SHP77 treated with DMSO at 0.1 percent for 48 hours (cell line): ENCODE data around the gene OTUD7B.
"Not testable (repeated sequence)": the region's sequence is repeated elsewhere in the genome, so short reads cannot be mapped to it uniquely, and the experiment has no call there.

Source experiments
- DNase-seq: peaks from one replicate; lab custom pipeline; 2025; lab: John Stamatoyannopoulos, UW

Gene OTUD7B

GRCh38 chr1:150010393-150011115 lies at the start of gene OTUD7B:
TSS of gene OTUD7B (minus strand) at chr1:150010726. CDS start at chr1:149977510, 33,216 bp downstream.
- peak; percentile 92 for DNase-seq

- DNase-seq, result no peak
Observed at GRCh38 chr1:150060260-150060659, 49.7 kb upstream of the OTUD7B start.

GRCh38 chr1:150056407-150056806 lies 45.9 kb upstream of the OTUD7B start:
- no peak for DNase-seq

GRCh38 chr1:150055507-150055906 lies 45.0 kb upstream of the OTUD7B start:
- not testable (repeated sequence) for DNase-seq

GRCh38 chr1:150053926-150054325 lies 43.4 kb upstream of the OTUD7B start:
- no peak for DNase-seq

GRCh38 chr1:150051905-150052412 lies 41.4 kb upstream of the OTUD7B start:
- not testable (repeated sequence) for DNase-seq

- no peak for DNase-seq
Observed at GRCh38 chr1:150051089-150051373, 40.5 kb upstream of the OTUD7B start.

- no peak for DNase-seq
Observed at GRCh38 chr1:150049926-150050325, 39.4 kb upstream of the OTUD7B start.

GRCh38 chr1:150034336-150034735 lies 23.8 kb upstream of the OTUD7B start:
- DNase-seq, result no peak

GRCh38 chr1:150028322-150028721 lies 17.8 kb upstream of the OTUD7B start:
- DNase-seq, result no peak

- DNase-seq, result no peak
Observed at GRCh38 chr1:150024156-150024555, 13.6 kb upstream of the OTUD7B start.

- no peak for DNase-seq
Observed at GRCh38 chr1:150022357-150022756, 11.8 kb upstream of the OTUD7B start.

- no peak for DNase-seq
Observed at GRCh38 chr1:150021191-150021694, 10.7 kb upstream of the OTUD7B start.

GRCh38 chr1:150020711-150021110 lies 10.2 kb upstream of the OTUD7B start:
- DNase-seq, result no peak

GRCh38 chr1:150018165-150018564 lies 7.6 kb upstream of the OTUD7B start:
- no peak for DNase-seq

GRCh38 chr1:150017206-150017750 lies 6.8 kb upstream of the OTUD7B start:
- DNase-seq, result no peak

- no peak for DNase-seq
Observed at GRCh38 chr1:150015651-150016131, 5.2 kb upstream of the OTUD7B start.

GRCh38 chr1:150012611-150013010 lies 2.1 kb upstream of the OTUD7B start:
- no peak for DNase-seq

- peak; percentile 74 for DNase-seq
Observed at GRCh38 chr1:150009604-150010392, 728 bp downstream of the OTUD7B start.

GRCh38 chr1:150008699-150009098 lies 1.8 kb downstream of the OTUD7B start:
- peak; percentile 62 for DNase-seq

GRCh38 chr1:150006881-150007421 lies 3.6 kb downstream of the OTUD7B start:
- no peak for DNase-seq

GRCh38 chr1:150005606-150006005 lies 4.9 kb downstream of the OTUD7B start:
- no peak for DNase-seq
